Left kidney (tissue), 2 donors: ENCODE data around the gene PTPRH. TPM values are rescaled to one million over a fixed set of nuclear protein-coding genes. Genes with fewer than 3 reads are reported as not detected.

Experiments used
- DNase-seq: peaks from one replicate; pipeline ENCODE4 v3.0.0-alpha.2; 2013
- polyA plus RNA-seq: library from polyadenylated mRNA; unstranded; fragments of 120-200 nt; gene quantifications from one replicate; pipeline ENCODE4 v1.2.1, GENCODE V29; 2013; ENCODE audit not compliant: insufficient read length

Gene PTPRH
- polyA plus RNA-seq, 1 donor = 0.07 TPM

GRCh38 chr19:55246462-55247451 is 37.5 kb upstream of the PTPRH start:
- DNase-seq = no peak

- DNase-seq = no peak
These were observed 36.1 kb upstream of the PTPRH start for GRCh38 chr19:55245236-55245904.

- no peak for DNase-seq
These were observed 34.8 kb upstream of the PTPRH start for GRCh38 chr19:55244004-55244680.

GRCh38 chr19:55242517-55242916 is 33.2 kb upstream of the PTPRH start:
- no peak for DNase-seq

- no peak for DNase-seq
These were observed 32.7 kb upstream of the PTPRH start for GRCh38 chr19:55241935-55242464.

- no peak for DNase-seq
These were observed 32.0 kb upstream of the PTPRH start for GRCh38 chr19:55241143-55241934.

- no peak for DNase-seq
These were observed 31.4 kb upstream of the PTPRH start for GRCh38 chr19:55240713-55241020.

GRCh38 chr19:55239004-55239403 is 29.7 kb upstream of the PTPRH start:
- DNase-seq = no peak

- DNase-seq = no peak
These were observed 28.7 kb upstream of the PTPRH start for GRCh38 chr19:55238030-55238429.

GRCh38 chr19:55232986-55233385 is 23.7 kb upstream of the PTPRH start:
- no peak for DNase-seq

GRCh38 chr19:55232286-55232602 is 22.9 kb upstream of the PTPRH start:
- DNase-seq = no peak

GRCh38 chr19:55231391-55232285 is 22.3 kb upstream of the PTPRH start:
- no peak for DNase-seq

- no peak for DNase-seq
These were observed 21.5 kb upstream of the PTPRH start for GRCh38 chr19:55230780-55231179.

- DNase-seq = no peak
These were observed 21.0 kb upstream of the PTPRH start for GRCh38 chr19:55230329-55230728.

GRCh38 chr19:55229789-55230182 is 20.5 kb upstream of the PTPRH start:
- DNase-seq = no peak

GRCh38 chr19:55229145-55229788 is 20.0 kb upstream of the PTPRH start:
- no peak for DNase-seq

- no peak for DNase-seq
These were observed 19.2 kb upstream of the PTPRH start, which contains the start of gene TMEM86B for GRCh38 chr19:55228403-55229031. TMEM86B (minus strand) TSS chr19:55228763; CDS start chr19:55228741, 22 bp downstream.

GRCh38 chr19:55228015-55228391 is 18.7 kb upstream of the PTPRH start:
- no peak for DNase-seq

- DNase-seq = no peak
These were observed 18.1 kb upstream of the PTPRH start for GRCh38 chr19:55227241-55228014.
